GM20431 (cell line): ENCODE results near the gene CFAP299.
"Not testable (repeated sequence)": the region's sequence is repeated elsewhere in the genome, so short reads cannot be mapped to it uniquely, and the experiment has no call there.

Experiments
- in situ Hi-C: fragments of 300-500 bp; cut with MseI, MboI; formaldehyde crosslinking; loops from one replicate; pipeline ENCODE4 v1.15.0; 2020; ENCODE audit warnings: low sequenced_read_pairs; ENCODE audit not compliant: unreplicated experiment

Gene CFAP299

GRCh38 chr4:80322716-80323115, 12.8 kb upstream of the CFAP299 start:
- in situ Hi-C loops: no loop called here

DNA sequence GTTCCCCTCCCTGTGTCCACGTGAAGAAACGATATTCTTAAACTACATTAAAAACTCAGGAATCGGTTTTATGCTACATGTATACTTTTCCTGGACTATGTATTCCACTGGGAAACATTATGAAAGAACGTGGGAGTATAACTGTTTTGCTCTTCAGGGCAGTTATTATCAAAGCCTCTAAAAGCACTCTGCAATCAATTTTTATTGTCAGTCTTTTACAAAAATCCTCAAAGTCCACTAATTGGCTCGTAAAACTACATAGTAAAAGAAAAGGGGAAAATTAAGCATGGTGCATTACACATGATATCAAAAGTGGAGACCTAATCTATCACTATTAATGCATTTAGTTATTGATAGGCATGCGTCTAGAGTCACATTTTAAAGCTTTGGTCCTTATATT, 11.4 kb upstream of the CFAP299 start:
- in situ Hi-C loops: no loop called here

DNA sequence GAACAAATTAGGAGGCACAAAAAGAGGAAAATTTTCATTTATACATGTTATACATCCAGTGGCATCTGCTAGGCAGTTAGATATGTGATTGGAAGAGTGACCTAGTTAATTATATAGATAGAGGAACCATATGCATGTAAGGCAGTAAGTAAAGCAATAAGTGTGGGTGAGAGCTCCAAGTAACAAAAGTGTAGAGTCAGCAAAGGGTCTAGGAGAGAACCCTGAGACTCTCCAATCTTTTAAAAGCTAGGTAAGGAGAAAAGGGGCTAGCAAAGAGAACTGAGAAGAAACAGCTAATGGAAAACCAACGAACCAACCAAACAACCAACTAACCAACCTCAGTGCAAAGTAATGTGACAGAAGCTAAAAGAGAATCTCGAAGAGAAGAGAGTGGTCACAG, 3.8 kb upstream of the CFAP299 start:
- in situ Hi-C loops: no loop called here

GRCh38 chr4:80333121-80333520, 2.4 kb upstream of the CFAP299 start:
- in situ Hi-C loops: no loop called here

DNA sequence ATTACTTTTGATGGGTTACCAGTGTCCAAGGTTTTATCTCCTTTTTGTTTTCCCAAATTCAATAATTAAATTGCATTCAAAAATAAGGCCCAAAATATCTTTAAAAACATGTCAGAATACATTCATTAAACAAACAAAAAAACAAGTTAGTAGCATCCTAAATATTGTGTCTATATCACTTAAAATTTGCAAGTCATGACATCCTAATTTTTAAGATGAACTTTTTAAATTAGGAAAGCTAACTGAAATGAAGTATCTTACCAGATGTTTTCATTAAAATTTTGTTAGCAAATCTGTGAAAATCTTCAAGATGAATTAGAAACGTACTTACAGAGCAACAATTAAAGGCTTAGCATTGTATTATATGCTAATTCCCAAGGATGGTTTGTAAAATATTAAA, 962 bp upstream of the CFAP299 start:
- in situ Hi-C loops: no loop called here

GRCh38 chr4:80335226-80335553, 340 bp upstream of the CFAP299 start:
- in situ Hi-C loops: no loop called here

DNA sequence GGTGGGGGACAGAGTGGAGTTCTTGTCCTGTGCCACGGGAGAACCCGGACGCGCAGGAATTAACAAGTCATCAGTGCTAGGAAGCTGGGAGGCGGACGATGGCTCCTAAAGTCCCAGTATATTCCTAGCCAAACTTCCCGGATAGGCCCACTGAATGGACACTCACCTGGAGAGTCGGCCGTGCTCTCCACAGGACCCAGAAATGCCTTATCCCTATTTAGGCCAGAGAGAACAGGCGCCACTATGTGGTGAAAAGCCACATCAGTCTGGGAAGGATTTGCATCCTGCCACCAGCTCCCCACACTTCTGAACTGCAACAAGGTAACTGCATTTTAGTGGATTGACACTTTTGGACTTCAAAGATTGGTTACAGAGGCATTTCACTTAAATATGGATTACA, 1.1 kb downstream of the CFAP299 start:
- in situ Hi-C loops: no loop called here

GRCh38 chr4:80340036-80340435, 4.5 kb downstream of the CFAP299 start:
- in situ Hi-C loops: no loop called here

- in situ Hi-C loops: not testable (repeated sequence)
These were observed 7.2 kb downstream of the CFAP299 start for GRCh38 chr4:80342684-80343083.

DNA sequence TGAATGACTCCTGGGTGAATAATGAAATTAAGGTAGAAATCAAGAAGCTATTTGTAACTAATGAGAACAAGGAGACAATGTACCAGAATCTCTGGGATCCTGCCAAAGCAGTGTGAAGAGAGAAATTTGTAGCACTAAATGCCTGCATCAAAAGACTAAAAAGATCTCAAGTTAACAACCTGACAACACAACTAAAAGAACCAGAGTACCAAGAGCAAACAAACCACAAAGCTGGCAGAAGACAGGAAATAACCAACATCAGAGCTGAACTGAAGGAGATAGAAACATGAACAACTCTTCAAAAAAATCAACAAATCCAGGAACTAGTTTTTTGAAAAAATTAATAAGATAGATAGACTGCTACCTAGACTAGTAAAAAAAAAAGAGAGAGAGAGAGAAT, 8.4 kb downstream of the CFAP299 start:
- in situ Hi-C loops: no loop called here

GRCh38 chr4:80360084-80360483, 24.6 kb downstream of the CFAP299 start:
- in situ Hi-C loops: loop anchor here (25.0 kb wide), 1 partner anchor 677 kb away; the partner anchor contains the start of gene BMP3

GRCh38 chr4:80360900-80361299, 25.4 kb downstream of the CFAP299 start:
- in situ Hi-C loops: loop anchor here (25.0 kb wide), 1 partner anchor 676 kb away; the partner anchor contains the start of gene BMP3

- in situ Hi-C loops: loop anchor here (25.0 kb wide), 1 partner anchor 676 kb away; the partner anchor contains the start of gene BMP3
These were observed 25.9 kb downstream of the CFAP299 start for GRCh38 chr4:80361329-80361900.

GRCh38 chr4:80362578-80363181, 27.1 kb downstream of the CFAP299 start:
- in situ Hi-C loops: loop anchor here (25.0 kb wide), 1 partner anchor 675 kb away; the partner anchor contains the start of gene BMP3

- in situ Hi-C loops: loop anchor here (25.0 kb wide), 1 partner anchor 671 kb away; the partner anchor contains the start of gene BMP3
These were observed 30.4 kb downstream of the CFAP299 start for GRCh38 chr4:80365928-80366327.

DNA sequence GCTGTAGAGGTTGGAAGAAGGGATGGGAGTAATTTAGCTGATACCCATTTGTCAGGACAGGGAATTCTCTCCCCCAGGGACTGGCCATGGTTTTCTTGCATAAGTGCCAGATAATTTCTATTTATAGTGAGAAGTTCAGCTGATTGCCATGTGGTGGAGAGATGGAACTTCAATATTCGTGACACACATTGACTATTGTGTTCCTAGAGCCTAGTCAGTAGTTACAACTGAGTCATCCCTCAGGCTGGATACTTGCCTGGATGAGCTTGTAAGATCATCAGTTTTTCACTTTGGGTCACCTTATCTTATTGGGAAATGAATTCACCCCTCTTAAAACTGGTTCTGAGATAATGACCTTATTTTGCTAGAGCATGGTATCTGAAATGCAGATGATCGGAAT, 32.2 kb downstream of the CFAP299 start:
- in situ Hi-C loops: loop anchor here (25.0 kb wide), 1 partner anchor 670 kb away; the partner anchor contains the start of gene BMP3

GRCh38 chr4:80370635-80371034, 35.1 kb downstream of the CFAP299 start:
- in situ Hi-C loops: loop anchor here (25.0 kb wide), 1 partner anchor 667 kb away; the partner anchor contains the start of gene BMP3

DNA sequence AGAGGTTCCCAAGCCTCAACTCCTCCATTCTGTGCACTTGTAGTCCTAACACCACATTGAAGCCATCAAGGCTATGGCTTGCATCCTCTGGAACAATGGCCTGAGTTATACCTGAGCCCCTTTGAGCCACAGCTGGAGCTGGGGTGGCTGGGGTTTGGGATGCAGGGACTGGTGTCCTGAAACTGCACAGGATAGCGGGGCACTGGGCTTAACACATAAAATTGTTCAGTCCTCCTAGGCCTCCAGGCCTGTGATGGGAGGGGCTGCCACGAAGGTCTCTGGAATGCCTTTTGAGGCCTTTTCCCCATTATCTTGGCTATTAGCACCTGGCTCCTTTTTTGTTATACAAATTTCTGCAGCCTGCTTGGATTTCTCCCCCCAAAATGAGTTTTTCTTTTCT, 35.5 kb downstream of the CFAP299 start:
- in situ Hi-C loops: loop anchor here (25.0 kb wide), 1 partner anchor 666 kb away; the partner anchor contains the start of gene BMP3

GRCh38 chr4:80374180-80374579, 38.6 kb downstream of the CFAP299 start:
- in situ Hi-C loops: loop anchor here (25.0 kb wide), 1 partner anchor 663 kb away; the partner anchor contains the start of gene BMP3

DNA sequence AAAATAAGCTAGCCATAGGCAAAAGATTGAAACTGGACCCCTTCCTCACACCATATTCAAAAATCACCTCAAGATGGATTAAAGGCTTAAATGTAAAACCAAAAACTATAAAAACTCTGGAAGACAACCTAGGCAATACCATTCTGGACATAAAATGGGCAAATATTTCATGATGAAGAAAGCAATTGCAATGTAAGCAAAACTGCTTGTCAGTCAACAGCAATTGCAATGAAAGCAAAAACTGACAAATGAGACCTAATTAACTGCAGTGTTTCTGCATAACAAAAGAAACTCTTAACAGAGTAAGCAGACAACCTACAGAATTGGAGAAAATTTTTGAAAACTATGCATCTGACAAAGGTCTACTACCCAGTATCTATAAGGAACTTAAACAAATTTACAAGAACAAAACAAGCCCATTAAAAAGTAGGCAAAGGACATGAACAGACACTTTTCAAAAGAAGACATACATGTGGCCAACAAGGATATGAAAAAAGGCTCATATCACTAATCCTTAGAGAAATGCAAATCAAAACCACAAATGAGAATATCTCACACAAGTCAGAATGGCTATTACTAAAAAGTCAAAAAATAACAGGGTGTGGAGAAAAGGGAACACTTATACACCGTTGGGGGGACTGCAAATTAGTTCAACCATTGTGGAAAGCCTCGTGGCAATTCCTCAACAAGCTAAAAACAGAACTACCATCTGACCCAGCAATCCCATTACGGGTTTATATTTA, 46.7 kb downstream of the CFAP299 start:
- in situ Hi-C loops: no loop called here
